Measurements from ENCODE around the gene STAC2. TPM values are rescaled to one million over a fixed set of nuclear protein-coding genes. Genes with fewer than 3 reads are reported as not detected.

The STAC2 gene
- total RNA-seq, 1 donor from 2014 or later, result not detected

DNA sequence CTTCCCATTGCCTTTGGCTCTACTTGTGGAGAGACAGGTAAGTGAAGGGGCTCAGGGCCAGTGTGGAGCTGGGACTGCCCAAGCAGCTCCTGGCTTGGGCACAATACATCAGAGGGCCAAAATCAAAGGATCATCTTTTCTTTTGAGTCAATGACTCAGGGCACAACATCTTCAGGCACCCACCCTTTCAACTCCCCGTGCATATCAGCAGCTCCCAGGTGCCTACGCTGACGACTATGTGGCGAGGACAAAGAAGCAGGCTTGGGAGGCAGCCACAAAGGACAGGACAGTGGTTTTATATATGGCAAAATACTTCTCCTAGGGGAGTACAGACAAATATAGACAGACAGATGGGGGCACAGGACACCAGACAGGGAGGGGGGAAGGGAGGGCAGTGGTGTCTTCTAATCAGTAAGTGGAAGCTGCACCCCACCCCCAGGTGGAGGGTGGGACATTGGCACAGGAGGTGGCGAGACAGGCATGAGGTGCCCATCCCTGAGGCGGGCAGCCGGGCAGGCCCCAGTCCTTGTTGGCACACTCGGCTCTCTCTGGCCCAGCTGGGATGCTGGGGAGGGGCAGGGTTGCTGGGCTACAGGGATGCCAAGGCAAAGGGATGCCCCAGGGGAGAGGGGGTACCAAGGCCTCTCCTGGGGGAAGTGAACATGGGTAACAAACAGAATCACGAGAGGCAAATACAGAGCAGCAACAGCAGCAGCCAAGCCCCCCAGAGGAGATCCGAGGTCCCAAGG lies 52.0 kb downstream of the STAC2 start:
- Mint-ChIP-seq H3K9me3 (ENCODE audit: unreplicated experiment) (no peaks in the 10 kb centered on the region), H3K36me3 (ENCODE audit: low read depth, unreplicated experiment) (peaks cover 27% of the 10 kb centered on the region), H3K27ac (ENCODE audit: unreplicated experiment) (no peak overlapping the region), H3K27me3 (ENCODE audit: unreplicated experiment) (peaks cover 15% of the 10 kb centered on the region), H3K4me1 (ENCODE audit: unreplicated experiment) (no peaks in the 10 kb centered on the region), H3K4me3 (ENCODE audit: unreplicated experiment) (no peak overlapping the region)
- TF ChIP-seq, protein P1, sequence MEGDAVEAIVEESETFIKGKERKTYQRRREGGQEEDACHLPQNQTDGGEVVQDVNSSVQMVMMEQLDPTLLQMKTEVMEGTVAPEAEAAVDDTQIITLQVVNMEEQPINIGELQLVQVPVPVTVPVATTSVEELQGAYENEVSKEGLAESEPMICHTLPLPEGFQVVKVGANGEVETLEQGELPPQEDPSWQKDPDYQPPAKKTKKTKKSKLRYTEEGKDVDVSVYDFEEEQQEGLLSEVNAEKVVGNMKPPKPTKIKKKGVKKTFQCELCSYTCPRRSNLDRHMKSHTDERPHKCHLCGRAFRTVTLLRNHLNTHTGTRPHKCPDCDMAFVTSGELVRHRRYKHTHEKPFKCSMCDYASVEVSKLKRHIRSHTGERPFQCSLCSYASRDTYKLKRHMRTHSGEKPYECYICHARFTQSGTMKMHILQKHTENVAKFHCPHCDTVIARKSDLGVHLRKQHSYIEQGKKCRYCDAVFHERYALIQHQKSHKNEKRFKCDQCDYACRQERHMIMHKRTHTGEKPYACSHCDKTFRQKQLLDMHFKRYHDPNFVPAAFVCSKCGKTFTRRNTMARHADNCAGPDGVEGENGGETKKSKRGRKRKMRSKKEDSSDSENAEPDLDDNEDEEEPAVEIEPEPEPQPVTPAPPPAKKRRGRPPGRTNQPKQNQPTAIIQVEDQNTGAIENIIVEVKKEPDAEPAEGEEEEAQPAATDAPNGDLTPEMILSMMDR (IDR thresholded peaks at IDR 0.05; ENCODE audit: unreplicated experiment), result no peak
- no peak for DNase-seq (ENCODE audit: low spot score)

DNA sequence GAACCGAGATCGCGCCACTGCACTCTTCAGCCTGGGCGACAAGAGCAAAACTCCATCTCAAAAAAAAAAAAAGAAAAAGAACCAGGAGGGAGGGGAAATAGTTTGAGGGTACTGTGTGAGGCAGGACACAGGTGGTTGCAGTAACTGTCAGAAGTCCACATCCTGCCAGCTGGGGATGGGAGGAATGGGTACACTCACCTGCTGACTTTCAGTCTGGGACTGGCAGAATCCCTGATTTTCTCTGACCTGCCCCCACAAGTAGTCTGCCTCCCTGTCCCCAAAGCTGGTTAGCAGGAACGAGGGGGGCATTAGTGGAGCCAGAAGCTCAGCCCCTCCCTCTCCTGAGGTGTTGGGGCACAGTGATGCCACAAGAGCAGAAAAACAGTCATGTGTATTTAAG lies 52.7 kb downstream of the STAC2 start:
- no peak for DNase-seq (ENCODE audit: low spot score)
- no peak overlapping the region for H3K4me3 Mint-ChIP-seq (ENCODE audit: unreplicated experiment)
- TF ChIP-seq, protein P1 (IDR thresholded peaks at IDR 0.05; ENCODE audit: unreplicated experiment), result no peak
- no peaks in the 10 kb centered on the region for H3K9me3 Mint-ChIP-seq (ENCODE audit: unreplicated experiment)
- H3K36me3 Mint-ChIP-seq (ENCODE audit: low read depth, unreplicated experiment), result peaks cover 26% of the 10 kb centered on the region
- H3K4me1 Mint-ChIP-seq (ENCODE audit: unreplicated experiment), result no peaks in the 10 kb centered on the region
- no peak overlapping the region for H3K27ac Mint-ChIP-seq (ENCODE audit: unreplicated experiment)
- peaks cover 13% of the 10 kb centered on the region for H3K27me3 Mint-ChIP-seq (ENCODE audit: unreplicated experiment)

DNA sequence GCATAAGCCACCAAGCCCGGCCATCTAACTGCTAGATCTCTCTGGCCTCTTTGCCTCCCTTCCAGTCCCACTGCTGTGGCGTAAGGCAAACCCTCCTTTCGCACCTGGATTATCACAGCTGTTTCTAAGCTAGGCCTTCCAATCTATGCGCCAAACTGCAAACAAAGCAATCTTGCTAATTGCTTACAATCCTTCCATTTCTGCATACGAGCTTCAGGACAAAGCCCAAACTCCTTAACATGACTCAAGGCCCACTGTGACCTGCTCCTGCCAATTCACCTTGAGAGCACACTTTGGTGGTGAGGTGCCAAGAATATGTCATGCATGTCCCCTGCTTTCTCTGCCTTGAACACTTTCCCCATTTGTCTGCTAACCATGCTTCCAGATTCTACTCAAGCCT lies 53.8 kb downstream of the STAC2 start:
- H3K4me3 Mint-ChIP-seq (ENCODE audit: unreplicated experiment), result no peak overlapping the region
- H3K4me1 Mint-ChIP-seq (ENCODE audit: unreplicated experiment), result peaks cover 5% of the 10 kb centered on the region
- DNase-seq (ENCODE audit: low spot score), result no peak
- H3K27me3 Mint-ChIP-seq (ENCODE audit: unreplicated experiment), result peaks cover 10% of the 10 kb centered on the region
- H3K9me3 Mint-ChIP-seq (ENCODE audit: unreplicated experiment), result no peaks in the 10 kb centered on the region
- no peak overlapping the region for H3K27ac Mint-ChIP-seq (ENCODE audit: unreplicated experiment)
- peaks cover 17% of the 10 kb centered on the region for H3K36me3 Mint-ChIP-seq (ENCODE audit: low read depth, unreplicated experiment)
- TF ChIP-seq, protein P1 (IDR thresholded peaks at IDR 0.05; ENCODE audit: unreplicated experiment), result no peak

DNA sequence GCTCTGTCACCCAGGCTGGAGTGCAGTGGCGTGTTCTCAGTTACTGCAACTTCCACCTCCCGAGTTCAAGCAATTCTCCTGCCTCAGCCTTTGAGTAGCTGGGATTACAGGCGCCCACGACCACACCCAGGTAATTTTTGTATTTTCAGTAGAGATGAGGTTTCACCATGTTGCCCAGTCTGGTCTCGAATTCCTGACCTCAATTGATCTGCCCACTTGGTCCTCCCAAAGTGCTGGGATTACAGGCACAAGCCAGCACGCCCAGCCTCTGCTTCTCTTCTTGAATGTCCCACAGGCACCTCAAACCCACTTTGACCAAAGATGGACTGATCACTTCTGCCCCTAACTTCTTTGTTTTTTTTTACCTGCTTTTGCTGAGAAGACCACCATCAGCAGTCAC lies 55.2 kb downstream of the STAC2 start:
- H3K9me3 Mint-ChIP-seq (ENCODE audit: unreplicated experiment), result no peaks in the 10 kb centered on the region
- H3K4me3 Mint-ChIP-seq (ENCODE audit: unreplicated experiment), result no peak overlapping the region
- TF ChIP-seq, protein P1 (IDR thresholded peaks at IDR 0.05; ENCODE audit: unreplicated experiment), result no peak
- H3K4me1 Mint-ChIP-seq (ENCODE audit: unreplicated experiment), result peaks cover 11% of the 10 kb centered on the region
- DNase-seq (ENCODE audit: low spot score), result no peak
- peaks cover 4% of the 10 kb centered on the region for H3K36me3 Mint-ChIP-seq (ENCODE audit: low read depth, unreplicated experiment)
- no peak overlapping the region for H3K27ac Mint-ChIP-seq (ENCODE audit: unreplicated experiment)
- H3K27me3 Mint-ChIP-seq (ENCODE audit: unreplicated experiment), result peaks cover 10% of the 10 kb centered on the region

DNA sequence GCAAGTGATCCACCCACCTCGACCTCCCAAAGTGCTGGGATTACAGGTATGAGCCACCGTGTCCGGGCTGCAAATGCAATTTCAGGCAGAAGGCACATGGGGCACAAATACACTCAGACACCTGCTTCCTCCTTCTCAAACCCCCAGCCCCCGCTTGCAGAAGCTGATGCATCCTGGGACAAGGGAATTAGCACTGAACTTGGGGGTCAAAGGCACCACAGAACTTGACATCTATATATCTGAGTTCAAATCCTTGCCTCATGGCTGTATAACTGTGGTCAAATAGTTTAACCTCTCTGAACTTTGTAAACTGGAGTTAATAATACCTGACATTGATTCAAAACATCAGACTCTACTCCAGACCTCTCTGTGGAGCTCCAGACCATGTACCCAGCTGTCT lies 55.6 kb downstream of the STAC2 start:
- no peak for DNase-seq (ENCODE audit: low spot score)
- Mint-ChIP-seq H3K36me3 (ENCODE audit: low read depth, unreplicated experiment) (peaks cover 3% of the 10 kb centered on the region), H3K27ac (ENCODE audit: unreplicated experiment) (no peak overlapping the region), H3K4me1 (ENCODE audit: unreplicated experiment) (peaks cover 11% of the 10 kb centered on the region), H3K4me3 (ENCODE audit: unreplicated experiment) (no peak overlapping the region), H3K27me3 (ENCODE audit: unreplicated experiment) (peaks cover 10% of the 10 kb centered on the region), H3K9me3 (ENCODE audit: unreplicated experiment) (no peaks in the 10 kb centered on the region)
- TF ChIP-seq, protein P1 (IDR thresholded peaks at IDR 0.05; ENCODE audit: unreplicated experiment), result no peak

Measured in endothelial cell (in vitro differentiated cells).